ENCODE measurements around the gene TSPAN16.

DNA sequence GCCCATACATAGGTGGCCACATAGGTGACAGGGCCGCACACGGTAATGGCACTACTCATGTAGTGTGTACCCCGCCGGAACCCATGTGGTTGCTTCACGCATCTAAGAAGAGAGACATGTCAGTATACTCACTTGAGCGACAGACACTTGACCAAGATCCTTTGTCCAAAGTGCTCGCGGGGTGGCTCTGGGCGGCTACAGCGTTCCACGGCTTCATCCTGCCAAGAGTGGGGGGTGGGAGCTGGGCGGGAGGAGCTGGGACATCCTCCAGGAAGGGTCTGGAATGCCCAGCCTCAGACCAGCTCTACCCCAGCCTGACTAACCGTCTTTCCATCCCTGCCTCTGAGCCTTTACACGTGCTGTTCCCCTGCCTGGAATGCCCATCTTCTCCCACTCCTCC lies 48.0 kb upstream of the TSPAN16 start:
- TF ChIP-seq ZNF248 (tag by site-specific recombination; IDR thresholded peaks at IDR 0.05) (no peak), ZNF514 (tag by site-specific recombination; IDR thresholded peaks at IDR 0.05) (no peak), BCL11A (tag by site-specific recombination; IDR thresholded peaks at IDR 0.05; ENCODE audit: low read depth) (no peak), CTCF (tag by site-specific recombination; IDR thresholded peaks at IDR 0.05) (no peak), ZNF169 (tag by site-specific recombination; IDR thresholded peaks at IDR 0.05) (no peak), ZEB2 (tag by site-specific recombination; IDR thresholded peaks at IDR 0.05) (no peak), BCL11B (tag by site-specific recombination; IDR thresholded peaks at IDR 0.05; ENCODE audit: low read depth) (no peak), YY1 (tag by site-specific recombination; IDR thresholded peaks at IDR 0.05) (no peak), ZNF785 (tag by site-specific recombination; IDR thresholded peaks at IDR 0.05) (no peak), ZXDB (tag by site-specific recombination; IDR thresholded peaks at IDR 0.05) (no peak)
- TF ChIP-seq, protein P1, sequence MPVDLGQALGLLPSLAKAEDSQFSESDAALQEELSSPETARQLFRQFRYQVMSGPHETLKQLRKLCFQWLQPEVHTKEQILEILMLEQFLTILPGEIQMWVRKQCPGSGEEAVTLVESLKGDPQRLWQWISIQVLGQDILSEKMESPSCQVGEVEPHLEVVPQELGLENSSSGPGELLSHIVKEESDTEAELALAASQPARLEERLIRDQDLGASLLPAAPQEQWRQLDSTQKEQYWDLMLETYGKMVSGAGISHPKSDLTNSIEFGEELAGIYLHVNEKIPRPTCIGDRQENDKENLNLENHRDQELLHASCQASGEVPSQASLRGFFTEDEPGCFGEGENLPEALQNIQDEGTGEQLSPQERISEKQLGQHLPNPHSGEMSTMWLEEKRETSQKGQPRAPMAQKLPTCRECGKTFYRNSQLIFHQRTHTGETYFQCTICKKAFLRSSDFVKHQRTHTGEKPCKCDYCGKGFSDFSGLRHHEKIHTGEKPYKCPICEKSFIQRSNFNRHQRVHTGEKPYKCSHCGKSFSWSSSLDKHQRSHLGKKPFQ (tag by site-specific recombination; IDR thresholded peaks at IDR 0.05), result no peak
- TF ChIP-seq, protein P2, sequence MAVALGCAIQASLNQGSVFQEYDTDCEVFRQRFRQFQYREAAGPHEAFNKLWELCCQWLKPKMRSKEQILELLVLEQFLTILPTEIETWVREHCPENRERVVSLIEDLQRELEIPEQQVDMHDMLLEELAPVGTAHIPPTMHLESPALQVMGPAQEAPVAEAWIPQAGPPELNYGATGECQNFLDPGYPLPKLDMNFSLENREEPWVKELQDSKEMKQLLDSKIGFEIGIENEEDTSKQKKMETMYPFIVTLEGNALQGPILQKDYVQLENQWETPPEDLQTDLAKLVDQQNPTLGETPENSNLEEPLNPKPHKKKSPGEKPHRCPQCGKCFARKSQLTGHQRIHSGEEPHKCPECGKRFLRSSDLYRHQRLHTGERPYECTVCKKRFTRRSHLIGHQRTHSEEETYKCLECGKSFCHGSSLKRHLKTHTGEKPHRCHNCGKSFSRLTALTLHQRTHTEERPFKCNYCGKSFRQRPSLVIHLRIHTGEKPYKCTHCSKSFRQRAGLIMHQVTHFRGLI (tag by site-specific recombination; IDR thresholded peaks at IDR 0.05), result no peak
- TF ChIP-seq, protein P3, sequence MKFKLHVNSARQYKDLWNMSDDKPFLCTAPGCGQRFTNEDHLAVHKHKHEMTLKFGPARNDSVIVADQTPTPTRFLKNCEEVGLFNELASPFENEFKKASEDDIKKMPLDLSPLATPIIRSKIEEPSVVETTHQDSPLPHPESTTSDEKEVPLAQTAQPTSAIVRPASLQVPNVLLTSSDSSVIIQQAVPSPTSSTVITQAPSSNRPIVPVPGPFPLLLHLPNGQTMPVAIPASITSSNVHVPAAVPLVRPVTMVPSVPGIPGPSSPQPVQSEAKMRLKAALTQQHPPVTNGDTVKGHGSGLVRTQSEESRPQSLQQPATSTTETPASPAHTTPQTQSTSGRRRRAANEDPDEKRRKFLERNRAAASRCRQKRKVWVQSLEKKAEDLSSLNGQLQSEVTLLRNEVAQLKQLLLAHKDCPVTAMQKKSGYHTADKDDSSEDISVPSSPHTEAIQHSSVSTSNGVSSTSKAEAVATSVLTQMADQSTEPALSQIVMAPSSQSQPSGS (tag by site-specific recombination; IDR thresholded peaks at IDR 0.05; ENCODE audit: low read depth), result no peak
